Activated CD4-positive, alpha-beta T cell treated with anti-CD3 and anti-CD28 coated beads for 36 hours (primary cell): Measurements from ENCODE around the gene GPR183. TPM values are rescaled to one million over a fixed set of nuclear protein-coding genes. Genes with fewer than 3 reads are reported as not detected.

Experiments
- ATAC-seq: fragments of 200-7000 bp; cut with Tn5 transposase; one replicate; pipeline ENCODE4 v1.10.0; 2021; ENCODE audit warnings: mild to moderate bottlenecking, moderate library complexity
- CTCF ChIA-PET: fragments of 350-600 bp; sonication (Branson Sonifier 250); formaldehyde crosslinking; loops from one replicate; lab custom pipeline; 2021; ENCODE audit warnings: antibody characterized with exemption; lab: Charles Lee
- POLR2A ChIA-PET: fragments of 350-600 bp; sonication (Branson Sonifier 250); formaldehyde crosslinking; loops from one replicate; lab custom pipeline; 2021; ENCODE audit warnings: antibody characterized with exemption, inconsistent platforms; lab: Charles Lee
- DNase-seq: peaks from one replicate; pipeline ENCODE4 v3.0.0-alpha.2; 2020
- H3K27ac Mint-ChIP-seq: one replicate; pipeline ENCODE4 v1.8.0; 2021; ENCODE audit warnings: mixed read lengths
- H3K27me3 Mint-ChIP-seq: one replicate; pipeline ENCODE4 v1.8.0; 2021; ENCODE audit warnings: mixed read lengths
- H3K36me3 Mint-ChIP-seq: one replicate; pipeline ENCODE4 v1.8.0; 2021; ENCODE audit warnings: low read depth, mixed read lengths
- H3K4me1 Mint-ChIP-seq: one replicate; pipeline ENCODE4 v1.8.0; 2021; ENCODE audit warnings: mixed read lengths
- H3K4me3 Mint-ChIP-seq: one replicate; pipeline ENCODE4 v1.8.0; 2021; ENCODE audit warnings: mild to moderate bottlenecking, moderate library complexity, mixed read lengths
- H3K9me3 Mint-ChIP-seq: one replicate; pipeline ENCODE4 v1.8.0; 2021; ENCODE audit warnings: low read depth, mixed read lengths
- intact Hi-C, 2 experiments: fragments of 100-400 bp; cut with DNase I in 1 of 2; cut with micrococcal nuclease in 1 of 2; formaldehyde crosslinking; loops; one replicate each; pipeline versions ENCODE4 v1.14.2 to v1.15.1; 2022 to 2024; cut with DNase I, micrococcal nuclease
- total RNA-seq, 2 experiments: library from RNA; stranded (reverse); gene quantifications; one replicate each; pipeline ENCODE4 v1.2.3, GENCODE V29; 2021

GPR183 gene
- total RNA-seq, 2 experiments from 2014 or later, result 50.3 to 51.9 TPM

DNA sequence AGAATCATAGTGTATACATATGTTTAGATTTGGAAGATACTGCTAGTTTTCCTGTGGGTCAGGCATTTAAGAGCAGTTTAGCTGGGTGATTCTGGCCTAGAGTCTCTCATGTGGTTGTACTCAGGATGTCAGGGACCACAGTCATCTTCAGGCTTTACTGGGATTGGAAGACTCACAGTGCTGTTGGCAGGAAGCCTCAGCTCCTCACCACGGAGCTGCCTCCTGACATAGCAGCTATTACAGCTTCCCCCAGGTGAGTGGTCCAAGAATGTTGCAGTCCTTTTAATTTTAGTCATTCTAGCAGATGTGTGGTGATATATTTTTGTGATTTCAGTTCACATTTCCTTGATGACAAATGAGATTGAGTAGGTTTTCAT, 32.1 kb downstream of the GPR183 start:
- H3K27me3 Mint-ChIP-seq, result no peaks in the 10 kb centered on the region
- DNase-seq (peak; percentile 64), ATAC-seq (peak; percentile 88)
- peak overlapping the region; percentile 66 for H3K27ac Mint-ChIP-seq
- H3K36me3 Mint-ChIP-seq, result peaks cover 55% of the 10 kb centered on the region
- ChIA-PET POLR2A (interaction anchor here (0.6 to 2.1 kb wide), 5 partner anchors 13 to 159 kb away, joined by 3 to 8 read pairs (median 5); no protein-coding TSS in a partner anchor), CTCF (interaction anchor here (0.6 to 2.5 kb wide), 20 partner anchors 9 to 381 kb away, joined by 3 to 21 read pairs (median 4); partner anchors contain the start of gene GPR183)
- H3K4me1 Mint-ChIP-seq, result peaks cover 91% of the 10 kb centered on the region
- H3K9me3 Mint-ChIP-seq, result peaks cover 3% of the 10 kb centered on the region
- intact Hi-C loops, result no loop called here
- H3K4me3 Mint-ChIP-seq, result peak overlapping the region; percentile 6

GRCh38 chr13:99273128-99273527, 34.1 kb downstream of the GPR183 start:
- Mint-ChIP-seq H3K4me3 (no peak overlapping the region), H3K9me3 (peaks cover 3% of the 10 kb centered on the region), H3K36me3 (peaks cover 43% of the 10 kb centered on the region), H3K4me1 (peaks cover 84% of the 10 kb centered on the region), H3K27ac (peak overlapping the region; percentile 18), H3K27me3 (no peaks in the 10 kb centered on the region)
- CTCF ChIA-PET, result interaction anchor here (1.0 to 10.6 kb wide), 5 partner anchors 9 to 162 kb away, joined by 3 to 164 read pairs (median 3); no protein-coding TSS in a partner anchor
- POLR2A ChIA-PET, result interaction anchor here (0.8 kb wide), 1 partner anchor 81 kb away, joined by 9 read pairs; no protein-coding TSS in a partner anchor
- ATAC-seq (peak; percentile 9), DNase-seq (no peak)
- intact Hi-C loops, result loop anchor here in 1 of 2 experiments (5.0 kb wide), 2 partner anchors 34 to 224 kb away; partner anchors contain the start of gene GPR183

- H3K36me3 Mint-ChIP-seq, result peaks cover 39% of the 10 kb centered on the region
Measured at GRCh38 chr13:99272481-99272880, 34.7 kb downstream of the GPR183 start.

GRCh38 chr13:99271249-99271648, 36.0 kb downstream of the GPR183 start:
- intact Hi-C loops, result loop anchor here (2.0 to 5.0 kb wide), 5 partner anchors 34 to 226 kb away; partner anchors contain the start of gene GPR183 (in 1 of the 2)
- no peak overlapping the region for H3K4me3 Mint-ChIP-seq
- ChIA-PET POLR2A (interaction anchor here (0.5 to 0.6 kb wide), 2 partner anchors 51 to 120 kb away, joined by 3 read pairs; no protein-coding TSS in a partner anchor), CTCF (interaction anchor here (0.6 to 10.6 kb wide), 22 partner anchors 9 to 431 kb away, joined by 3 to 169 read pairs (median 6); partner anchors contain the start of genes GPR18 and GPR183)
- H3K4me1 Mint-ChIP-seq, result peaks cover 73% of the 10 kb centered on the region
- H3K27me3 Mint-ChIP-seq, result no peaks in the 10 kb centered on the region
- peaks cover 37% of the 10 kb centered on the region for H3K36me3 Mint-ChIP-seq
- H3K27ac Mint-ChIP-seq, result peak overlapping the region; percentile 60
- DNase-seq (no peak), ATAC-seq (no peak)
- H3K9me3 Mint-ChIP-seq, result peaks cover 3% of the 10 kb centered on the region

More at GRCh38 chr13:99272481-99272880, 34.7 kb downstream of the GPR183 start:
- Mint-ChIP-seq H3K27ac (peak overlapping the region; percentile 13), H3K4me1 (peaks cover 79% of the 10 kb centered on the region), H3K9me3 (peaks cover 3% of the 10 kb centered on the region), H3K27me3 (no peaks in the 10 kb centered on the region), H3K4me3 (no peak overlapping the region)
- DNase-seq (no peak), ATAC-seq (no peak)
- ChIA-PET POLR2A (interaction anchor here (0.8 kb wide), 1 partner anchor 82 kb away, joined by 9 read pairs; no protein-coding TSS in a partner anchor), CTCF (interaction anchor here (0.9 to 10.6 kb wide), 13 partner anchors 10 to 163 kb away, joined by 3 to 169 read pairs (median 4); partner anchors contain the start of genes GPR18 and GPR183)
- intact Hi-C loops, result loop anchor here in 1 of 2 experiments (5.0 kb wide), 2 partner anchors 35 to 225 kb away; partner anchors contain the start of gene GPR183

- Mint-ChIP-seq H3K27me3 (no peaks in the 10 kb centered on the region), H3K9me3 (peaks cover 3% of the 10 kb centered on the region), H3K36me3 (peaks cover 35% of the 10 kb centered on the region), H3K27ac (peak overlapping the region; percentile 67), H3K4me1 (peaks cover 70% of the 10 kb centered on the region), H3K4me3 (no peak overlapping the region)
- ATAC-seq (no peak), DNase-seq (no peak)
- POLR2A ChIA-PET, result interaction anchor here (1.5 to 1.7 kb wide), 3 partner anchors 29 to 82 kb away, joined by 3 to 8 read pairs (median 5); no protein-coding TSS in a partner anchor
- intact Hi-C loops, result loop anchor here (1.0 to 5.0 kb wide), 6 partner anchors 34 to 227 kb away; partner anchors contain the start of gene GPR183 (in 1 of the 2)
- CTCF ChIA-PET, result interaction anchor here (0.6 to 10.6 kb wide), 36 partner anchors 8 to 236 kb away, joined by 3 to 169 read pairs (median 6); partner anchors contain the start of genes GPR18, GPR183 and UBAC2
Measured at GRCh38 chr13:99270518-99270917, 36.7 kb downstream of the GPR183 start.

DNA sequence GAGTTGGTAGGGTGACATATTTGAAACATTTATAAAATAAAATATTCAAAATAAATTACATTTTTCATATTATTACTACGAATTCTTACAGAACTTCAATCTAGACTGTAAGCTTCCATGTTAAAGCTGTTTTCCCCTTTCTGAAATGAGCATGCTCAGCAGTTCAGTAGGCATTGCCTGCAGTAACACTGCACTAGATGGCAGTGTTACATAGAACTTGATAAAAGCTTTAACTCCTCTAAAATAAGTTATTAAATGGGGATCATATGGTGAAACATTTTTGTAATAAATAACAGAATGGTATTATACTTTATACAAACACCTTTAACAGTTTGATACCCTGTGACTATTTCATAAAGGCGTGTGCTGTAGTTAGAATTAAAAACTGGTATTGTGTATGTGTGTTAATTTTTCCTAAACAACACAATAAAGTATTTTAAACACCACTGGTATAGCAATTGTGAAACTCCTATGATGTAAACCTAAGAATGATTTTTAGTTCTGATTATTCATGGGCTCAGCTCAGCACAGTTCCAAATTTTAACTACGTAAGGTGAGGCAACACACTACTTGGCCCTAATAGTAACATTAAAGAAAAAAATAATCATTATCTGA, 37.5 kb downstream of the GPR183 start:
- Mint-ChIP-seq H3K4me3 (no peak overlapping the region), H3K36me3 (peaks cover 31% of the 10 kb centered on the region), H3K27me3 (no peaks in the 10 kb centered on the region), H3K4me1 (peaks cover 70% of the 10 kb centered on the region), H3K9me3 (peaks cover 3% of the 10 kb centered on the region), H3K27ac (no peak overlapping the region)
- DNase-seq, result peak; percentile 41
- ATAC-seq, result peak; percentile 56
- POLR2A ChIA-PET, result interaction anchor here (1.0 to 1.7 kb wide), 9 partner anchors 30 to 167 kb away, joined by 3 to 8 read pairs (median 5); no protein-coding TSS in a partner anchor
- CTCF ChIA-PET, result interaction anchor here (0.6 to 10.6 kb wide), 65 partner anchors 9 to 272 kb away, joined by 3 to 169 read pairs (median 5); partner anchors contain the start of genes GPR18, GPR183 and UBAC2
- intact Hi-C loops, result loop anchor here (1.0 to 10.0 kb wide), 14 partner anchors 35 to 427 kb away; partner anchors contain the start of gene GPR183 (in 1 of the 2)

DNA sequence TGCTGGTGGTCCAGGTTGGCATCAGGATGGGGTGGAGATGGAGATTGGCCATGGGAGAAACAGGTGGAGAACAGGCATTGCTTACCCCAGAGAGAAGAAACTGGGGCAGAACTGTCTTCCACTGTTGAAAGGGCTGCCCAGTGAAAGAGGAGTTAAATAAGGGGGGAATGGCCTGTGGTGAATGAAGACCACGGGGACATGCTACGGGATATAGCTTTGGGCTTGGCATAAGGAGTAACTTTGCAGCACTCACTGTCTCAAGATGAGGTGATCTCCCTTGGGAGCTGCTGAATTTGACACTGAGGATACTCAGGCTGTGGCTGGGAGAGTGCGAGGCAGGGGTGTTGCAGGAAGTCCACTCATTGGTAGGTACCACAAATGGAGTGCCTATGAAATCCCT, 38.4 kb downstream of the GPR183 start:
- CTCF ChIA-PET, result interaction anchor here (0.6 to 10.6 kb wide), 42 partner anchors 8 to 231 kb away, joined by 3 to 169 read pairs (median 6); partner anchors contain the start of genes GPR18, GPR183 and UBAC2
- Mint-ChIP-seq H3K27ac (peak overlapping the region; percentile 7), H3K36me3 (peaks cover 33% of the 10 kb centered on the region), H3K4me3 (no peak overlapping the region), H3K4me1 (peaks cover 70% of the 10 kb centered on the region), H3K9me3 (peaks cover 3% of the 10 kb centered on the region), H3K27me3 (no peaks in the 10 kb centered on the region)
- intact Hi-C loops, result loop anchor here (1.0 to 10.0 kb wide), 9 partner anchors 88 to 427 kb away; no protein-coding TSS in a partner anchor
- DNase-seq (no peak), ATAC-seq (no peak)
- POLR2A ChIA-PET, result interaction anchor here (0.6 to 1.7 kb wide), 7 partner anchors 31 to 168 kb away, joined by 3 to 8 read pairs (median 5); no protein-coding TSS in a partner anchor

DNA sequence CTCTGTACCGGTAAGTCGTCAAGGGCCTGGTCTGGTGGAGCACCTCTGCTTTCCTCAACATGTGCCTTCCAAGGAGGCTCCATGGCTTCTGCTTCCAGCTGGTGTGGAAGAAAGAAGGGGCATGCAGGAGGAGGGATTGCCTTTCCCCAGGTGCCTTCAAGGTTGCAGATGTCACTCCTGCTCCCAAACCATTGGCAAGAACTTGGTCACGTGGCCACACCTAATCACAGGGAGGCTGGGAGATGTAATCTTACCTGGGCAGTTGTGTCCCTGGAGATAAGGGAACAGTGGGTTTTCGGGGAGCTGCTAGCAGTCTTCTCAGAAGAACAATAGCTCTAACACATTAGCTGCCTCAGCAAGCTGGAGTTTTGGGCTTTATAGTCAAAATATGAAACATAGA, 39.3 kb downstream of the GPR183 start:
- ATAC-seq (no peak), DNase-seq (no peak)
- Mint-ChIP-seq H3K4me1 (peaks cover 70% of the 10 kb centered on the region), H3K27ac (no peak overlapping the region), H3K4me3 (no peak overlapping the region), H3K27me3 (no peaks in the 10 kb centered on the region), H3K36me3 (peaks cover 31% of the 10 kb centered on the region), H3K9me3 (peaks cover 3% of the 10 kb centered on the region)
- ChIA-PET CTCF (interaction anchor here (0.6 to 10.6 kb wide), 22 partner anchors 10 to 398 kb away, joined by 3 to 169 read pairs (median 10); partner anchors contain the start of genes GPR18, GPR183 and UBAC2), POLR2A (no interaction called here)
- intact Hi-C loops, result loop anchor here (5.0 to 10.0 kb wide), 6 partner anchors 181 to 426 kb away; no protein-coding TSS in a partner anchor

DNA sequence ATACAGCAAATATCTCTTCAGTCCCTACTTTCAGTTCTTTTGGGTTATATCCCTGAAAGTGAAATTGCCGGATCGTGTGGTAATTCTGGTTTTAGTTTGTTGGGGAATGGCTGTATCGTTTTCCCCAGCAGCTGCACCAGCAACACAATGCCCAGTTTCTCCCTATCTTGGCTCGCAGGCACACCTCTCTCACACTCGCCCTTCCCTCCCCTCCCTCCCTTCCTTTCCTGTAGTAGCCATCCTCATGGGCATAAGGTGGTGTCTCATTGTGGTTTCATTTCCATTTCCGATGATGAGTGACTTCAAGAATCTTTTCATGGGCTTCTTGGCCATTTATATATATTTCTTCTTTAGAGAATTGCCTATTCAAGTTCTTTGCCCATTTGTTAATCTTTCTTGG, 40.4 kb downstream of the GPR183 start:
- ChIA-PET CTCF (interaction anchor here (0.7 to 10.6 kb wide), 38 partner anchors 9 to 397 kb away, joined by 3 to 169 read pairs (median 5); partner anchors contain the start of genes GPR18, GPR183 and UBAC2), POLR2A (interaction anchor here (1.3 kb wide), 1 partner anchor 167 kb away, joined by 4 read pairs; no protein-coding TSS in a partner anchor)
- DNase-seq, result no peak
- H3K27me3 Mint-ChIP-seq, result no peaks in the 10 kb centered on the region
- intact Hi-C loops, result loop anchor here (1.0 to 10.0 kb wide), 7 partner anchors 91 to 425 kb away; no protein-coding TSS in a partner anchor
- ATAC-seq, result no peak
- no peak overlapping the region for H3K27ac Mint-ChIP-seq
- no peaks in the 10 kb centered on the region for H3K9me3 Mint-ChIP-seq
- peaks cover 67% of the 10 kb centered on the region for H3K4me1 Mint-ChIP-seq
- no peak overlapping the region for H3K4me3 Mint-ChIP-seq
- peaks cover 23% of the 10 kb centered on the region for H3K36me3 Mint-ChIP-seq

DNA sequence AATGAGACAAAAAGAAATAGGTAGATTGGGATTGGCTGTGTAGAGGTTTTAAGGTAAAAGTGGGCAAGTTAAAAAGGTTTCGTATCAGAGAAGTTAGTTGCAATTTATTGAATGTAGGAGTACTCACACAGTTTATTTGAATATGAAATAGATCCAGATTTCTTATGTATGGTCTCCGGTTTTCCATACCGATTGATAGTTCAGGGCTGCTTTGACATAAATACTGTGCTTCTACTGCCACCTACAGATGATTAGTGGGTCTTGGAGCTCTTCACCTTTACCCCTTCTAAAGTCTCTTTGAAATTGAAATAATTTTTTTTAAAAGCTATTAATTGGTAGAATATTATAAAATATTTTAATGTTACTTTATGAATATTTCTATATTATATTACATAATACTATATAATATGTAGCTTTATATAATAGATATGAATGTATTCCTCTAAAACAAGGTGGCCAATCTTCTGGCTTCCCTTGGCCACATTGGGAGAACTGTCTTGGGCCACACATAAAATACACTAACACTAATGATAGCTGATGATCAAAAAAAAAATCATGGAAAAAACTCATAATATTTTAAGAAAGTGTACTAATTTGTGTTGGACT, 41.3 kb downstream of the GPR183 start:
- Mint-ChIP-seq H3K27me3 (no peaks in the 10 kb centered on the region), H3K4me3 (peak overlapping the region; percentile 52), H3K4me1 (peaks cover 66% of the 10 kb centered on the region), H3K27ac (peak overlapping the region; percentile 88), H3K36me3 (peaks cover 22% of the 10 kb centered on the region), H3K9me3 (no peaks in the 10 kb centered on the region)
- ChIA-PET CTCF (interaction anchor here (0.6 to 10.6 kb wide), 61 partner anchors 9 to 936 kb away, joined by 3 to 169 read pairs (median 5); partner anchors contain the start of genes GPR18, GPR183 and UBAC2), POLR2A (interaction anchor here (0.6 to 1.8 kb wide), 3 partner anchors 9 to 168 kb away, joined by 3 to 8 read pairs (median 4); no protein-coding TSS in a partner anchor)
- DNase-seq (no peak), ATAC-seq (peak; percentile 63)
- intact Hi-C loops, result loop anchor here (1.0 to 10.0 kb wide), 11 partner anchors 52 to 424 kb away; partner anchors contain the start of gene UBAC2 (in 1 of the 2)
